Transverse colon (tissue), 4 donors: Measurements from ENCODE around the gene C7orf25. TPM values are rescaled to one million over a fixed set of nuclear protein-coding genes. Genes with fewer than 3 reads are reported as not detected.

Experiments used
- DNase-seq: peaks from one replicate; pipeline ENCODE4 v3.0.0-alpha.2; 2019
- H3K27ac ChIP-seq, 4 donors: fragments of 200-600 bp; sonication (generic); 2 replicates each; pipeline ENCODE4 v1.5.1; 2016 to 2018; ENCODE audit warnings: inconsistent platforms in 4 of 4
- H3K27me3 ChIP-seq: fragments of 200-600 bp; sonication (generic); 2 replicates; pipeline ENCODE4 v1.5.1; 2017; ENCODE audit warnings: inconsistent platforms
- H3K36me3 ChIP-seq, 4 donors: fragments of 200-600 bp; sonication (generic); 2 replicates each; pipeline ENCODE4 v1.5.1; 2017 to 2019; ENCODE audit warnings: inconsistent platforms in 4 of 4
- H3K4me1 ChIP-seq, 4 donors: fragments of 200-600 bp; sonication (generic); 2 replicates each; pipeline ENCODE4 v1.5.1; 2017 to 2020; ENCODE audit warnings: inconsistent platforms in 4 of 4
- H3K4me3 ChIP-seq, 4 donors: fragments of 200-600 bp; sonication (generic); 1 replicate in 1 of 4; 2 replicates in 3 of 4; pipeline versions ENCODE4 v1.5.1 to v1.6.1; 2017 to 2019; ENCODE audit warnings: inconsistent platforms in 4 of 4
- H3K9me3 ChIP-seq, 2 donors: fragments of 200-600 bp; sonication (generic); 2 replicates each; pipeline ENCODE4 v1.5.1; 2017 to 2019; ENCODE audit warnings: inconsistent platforms in 2 of 2
- EP300 ChIP-seq: sonication (generic); formaldehyde crosslinking; IDR thresholded peaks from one replicate; pipeline ENCODE4 v1.6.1; 2017; ENCODE audit warnings: antibody characterized with exemption, low read depth
- POLR2A ChIP-seq: fragments of 450-650 bp; IDR thresholded peaks from one replicate; pipeline ENCODE4 v1.6.1; 2016; ENCODE audit warnings: antibody characterized with exemption, mild to moderate bottlenecking, moderate library complexity
- POLR2AphosphoS5 ChIP-seq, 3 donors: sonication (generic); formaldehyde crosslinking; IDR thresholded peaks; one replicate each; pipeline ENCODE4 v1.6.1; 2016; ENCODE audit warnings: antibody characterized with exemption in 3 of 3
- WGBS, 2 donors: methylation state at CpG; one replicate each; pipeline ENCODE4 v1.1.5; 2018; ENCODE audit warnings: low coverage in 1 of 2; 5-methylcytosine and 5-hydroxymethylcytosine counted together
- in situ Hi-C, 4 donors: fragments of 200-750 bp; cut with MboI; loops; one replicate each; pipeline versions ENCODE4 v1.15.0 to v1.15.1; 2017; ENCODE audit warnings: low sequenced_read_pairs in 3 of 4, low pct_ligation_motif_present in 1 of 4, low pct_unique_long_range_greater_than_20kb in 1 of 4
- intact Hi-C: fragments of 100-400 bp; cut with DNase I; formaldehyde crosslinking; loops from one replicate; pipeline ENCODE4 v1.15.1; 2023; ENCODE audit warnings: low total_unique reads
- total RNA-seq, 4 donors: library from RNA; depleted of rRNA; stranded (reverse); fragments of >200 nt; gene quantifications; one replicate each; pipeline ENCODE4 v1.1.0, GENCODE V29; 2016
- TF ChIP-seq, protein P1 (sequence below), 5 experiments: fragments of 200-600 bp in 3 of 5; fragments of 450-650 bp in 2 of 5; sonication (generic) in 3 of 5; IDR thresholded peaks; 1 replicate in 2 of 5; 2 replicates in 3 of 5; pipeline ENCODE4 v1.5.1; 2016 to 2017; ENCODE audit warnings: antibody characterized with exemption in 5 of 5, inconsistent platforms in 3 of 5, mild to moderate bottlenecking in 2 of 5, moderate library complexity in 1 of 5

C7orf25 gene
- total RNA-seq, result 10 to 100 TPM in 2 of 4 donors, 1 to 10 TPM in 2; 7.0 to 11.6 (median 9.7) TPM

DNA sequence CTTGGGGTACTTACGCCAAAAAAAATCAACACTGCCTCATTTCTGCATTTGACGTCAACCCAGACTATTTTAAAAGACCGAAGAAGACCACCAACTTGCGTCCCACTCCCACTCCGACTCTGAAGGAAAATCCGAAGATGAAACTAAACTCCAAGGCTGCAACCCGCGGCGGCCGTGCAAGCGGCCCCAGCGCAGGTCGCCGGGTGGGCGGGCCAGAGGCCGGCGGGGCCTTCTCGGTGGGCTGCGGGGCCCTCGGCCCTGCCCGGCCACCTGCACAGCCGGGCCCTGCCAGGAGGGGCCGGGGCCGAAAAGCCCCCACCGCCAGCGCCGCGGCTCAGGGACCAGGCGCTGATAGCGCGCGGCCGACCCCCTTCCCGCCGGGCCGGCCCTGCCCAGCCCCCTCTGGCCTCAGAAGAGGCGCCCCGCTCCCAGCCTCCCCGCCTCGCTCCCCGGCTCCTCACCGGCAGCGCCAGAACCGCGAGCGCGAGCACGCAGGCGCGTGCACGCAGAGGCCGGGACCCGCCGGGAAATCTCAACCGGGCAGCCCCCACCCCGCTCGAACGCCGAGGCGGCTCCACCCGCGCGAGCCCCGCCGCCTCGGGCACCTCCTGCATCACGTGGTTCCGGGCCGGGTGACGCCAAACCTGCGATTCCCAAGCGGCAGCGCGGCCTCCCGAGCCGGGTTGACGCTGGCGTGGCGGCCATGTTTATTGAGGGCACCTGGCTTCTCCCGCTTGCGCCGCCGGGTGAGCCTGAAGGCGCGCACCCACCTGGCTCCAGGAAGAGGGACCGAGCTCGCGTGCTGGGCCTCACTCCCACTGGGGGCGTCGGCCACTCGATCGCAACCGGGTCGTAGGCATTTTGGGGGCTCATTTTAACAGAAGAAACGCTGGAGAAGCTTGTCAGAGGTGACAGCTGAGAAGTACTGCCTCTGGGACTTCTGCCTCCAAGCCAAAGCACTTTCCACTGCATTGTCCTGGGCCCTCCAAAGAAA is at the start of gene C7orf25:
TSS of gene C7orf25 (minus strand) at position 617 of the 994 bp plus-strand sequence. CDS start 1,170 bp downstream, outside the sequence.
- Histone ChIP-seq H3K36me3 (peaks cover 0 to 7% (median under 1%) of the 10 kb centered on the region in 4 donors), H3K4me1 (peaks cover 8 to 31% (median 11%) of the 10 kb centered on the region in 4 donors), H3K4me3 (peak within 1 kb of the TSS; percentile 72 to 98 (median 94)), H3K27me3 (no peaks in the 10 kb centered on the region), H3K27ac (peak within 1 kb of the TSS; percentile 80 to 91 (median 88)), H3K9me3 (no peaks in the 10 kb centered on the region)
- intact Hi-C loops (loop anchor here (5.0 kb wide), 1 partner anchor 1374 kb away; no protein-coding TSS in a partner anchor), in situ Hi-C loops (no loop called here)
- TF ChIP-seq POLR2A, result peak; percentile 52
- TF ChIP-seq, protein P1, sequence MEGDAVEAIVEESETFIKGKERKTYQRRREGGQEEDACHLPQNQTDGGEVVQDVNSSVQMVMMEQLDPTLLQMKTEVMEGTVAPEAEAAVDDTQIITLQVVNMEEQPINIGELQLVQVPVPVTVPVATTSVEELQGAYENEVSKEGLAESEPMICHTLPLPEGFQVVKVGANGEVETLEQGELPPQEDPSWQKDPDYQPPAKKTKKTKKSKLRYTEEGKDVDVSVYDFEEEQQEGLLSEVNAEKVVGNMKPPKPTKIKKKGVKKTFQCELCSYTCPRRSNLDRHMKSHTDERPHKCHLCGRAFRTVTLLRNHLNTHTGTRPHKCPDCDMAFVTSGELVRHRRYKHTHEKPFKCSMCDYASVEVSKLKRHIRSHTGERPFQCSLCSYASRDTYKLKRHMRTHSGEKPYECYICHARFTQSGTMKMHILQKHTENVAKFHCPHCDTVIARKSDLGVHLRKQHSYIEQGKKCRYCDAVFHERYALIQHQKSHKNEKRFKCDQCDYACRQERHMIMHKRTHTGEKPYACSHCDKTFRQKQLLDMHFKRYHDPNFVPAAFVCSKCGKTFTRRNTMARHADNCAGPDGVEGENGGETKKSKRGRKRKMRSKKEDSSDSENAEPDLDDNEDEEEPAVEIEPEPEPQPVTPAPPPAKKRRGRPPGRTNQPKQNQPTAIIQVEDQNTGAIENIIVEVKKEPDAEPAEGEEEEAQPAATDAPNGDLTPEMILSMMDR (IDR thresholded peaks at IDR 0.05), result no peak
- no peak for TF ChIP-seq EP300
- TF ChIP-seq POLR2AphosphoS5 (IDR thresholded peaks at IDR 0.05), result peak; percentile 46 to 76 (median 73)
- peak; percentile 97 for DNase-seq
- 1% methylated on average over 60 of the region's 95 CpGs; no CpG with 5 or more reads in 1 of the 2 donors for WGBS, 2 donors

GRCh38 chr7:42961170-42961569 is 49.3 kb upstream of the C7orf25 start:
- Histone ChIP-seq H3K27ac (no peak overlapping the region), H3K4me1 (no peaks in the 10 kb centered on the region), H3K27me3 (no peaks in the 10 kb centered on the region), H3K4me3 (no peak overlapping the region), H3K36me3 (no peaks in the 10 kb centered on the region), H3K9me3 (no peaks in the 10 kb centered on the region)
- DNase-seq, result no peak
- intact Hi-C loops (loop anchor here (5.0 kb wide), 1 partner anchor 1079 kb away; no protein-coding TSS in a partner anchor), in situ Hi-C loops (loop anchor here in 1 of 4 donors (25.0 kb wide), 1 partner anchor 301 kb away; no protein-coding TSS in a partner anchor)
- 20 to 38% methylated on average over 1 to 2 of the region's 2 CpGs for WGBS, 2 donors
- TF ChIP-seq EP300 (no peak), POLR2A (no peak), POLR2AphosphoS5 (IDR thresholded peaks at IDR 0.05) (no peak)
- TF ChIP-seq, protein P1 (IDR thresholded peaks at IDR 0.05), result no peak

DNA sequence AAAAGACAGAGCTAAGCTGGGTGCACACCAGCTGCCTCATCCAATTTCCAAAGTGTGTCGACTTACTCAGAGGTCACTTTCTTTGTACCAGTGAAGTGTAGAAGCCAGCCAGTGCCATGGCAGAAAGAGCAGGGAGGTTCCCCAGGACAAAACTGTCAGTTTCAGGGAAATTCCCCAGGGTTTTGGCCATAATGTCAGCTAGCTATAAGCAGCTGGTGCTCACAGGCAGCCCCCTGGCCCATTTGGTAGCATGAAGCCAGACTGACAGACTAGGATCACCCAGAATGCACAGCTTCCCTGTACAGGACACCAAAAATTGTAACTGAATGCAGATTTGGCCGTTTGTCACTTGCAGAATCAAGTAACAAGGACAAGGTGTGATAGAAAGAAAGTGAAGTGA is 48.9 kb upstream of the C7orf25 start:
- no peaks in the 10 kb centered on the region for H3K4me1 ChIP-seq
- H3K9me3 ChIP-seq, result no peaks in the 10 kb centered on the region
- H3K27ac ChIP-seq, result no peak overlapping the region
- H3K4me3 ChIP-seq, result no peak overlapping the region
- H3K27me3 ChIP-seq, result no peaks in the 10 kb centered on the region
- 59% methylated on average over 2 of the region's 2 CpGs; no CpG with 5 or more reads in 1 of the 2 donors for WGBS, 2 donors
- TF ChIP-seq POLR2A (no peak), POLR2AphosphoS5 (IDR thresholded peaks at IDR 0.05) (no peak), EP300 (no peak)
- TF ChIP-seq, protein P1 (IDR thresholded peaks at IDR 0.05), result no peak
- intact Hi-C loops (loop anchor here (5.0 kb wide), 1 partner anchor 1078 kb away; no protein-coding TSS in a partner anchor), in situ Hi-C loops (loop anchor here in 1 of 4 donors (25.0 kb wide), 1 partner anchor 302 kb away; no protein-coding TSS in a partner anchor)
- H3K36me3 ChIP-seq, result no peaks in the 10 kb centered on the region
- DNase-seq, result no peak

DNA sequence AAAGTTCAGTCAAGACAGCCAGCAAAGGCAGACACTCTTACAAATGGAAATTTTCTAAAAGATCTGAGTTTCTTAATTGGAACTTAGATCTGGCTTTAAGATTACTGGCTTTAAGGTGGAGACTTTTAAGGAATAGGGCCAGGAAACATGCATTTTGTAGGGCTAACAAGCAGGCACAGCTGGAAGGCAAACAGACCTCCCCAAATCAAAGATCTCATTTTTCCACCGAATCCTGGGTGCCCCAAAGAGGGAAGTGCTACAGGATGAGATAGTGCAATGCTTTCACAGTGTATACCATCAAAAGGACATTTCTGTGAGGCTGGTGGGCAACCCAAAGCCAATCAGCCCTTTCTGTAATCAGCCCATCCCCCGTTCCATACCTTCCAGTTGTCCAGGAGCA is 47.7 kb upstream of the C7orf25 start:
- Histone ChIP-seq H3K27me3 (no peaks in the 10 kb centered on the region), H3K4me1 (no peaks in the 10 kb centered on the region), H3K36me3 (no peaks in the 10 kb centered on the region), H3K9me3 (no peaks in the 10 kb centered on the region), H3K4me3 (no peak overlapping the region), H3K27ac (no peak overlapping the region)
- WGBS, 2 donors, result 67 to 83% methylated on average over 1 to 2 of the region's 2 CpGs
- TF ChIP-seq POLR2AphosphoS5 (IDR thresholded peaks at IDR 0.05) (no peak), EP300 (no peak), POLR2A (no peak)
- TF ChIP-seq, protein P1 (IDR thresholded peaks at IDR 0.05), result no peak
- in situ Hi-C loops, result loop anchor here in 1 of 4 donors (25.0 kb wide), 1 partner anchor 303 kb away; no protein-coding TSS in a partner anchor
- intact Hi-C loops, result no loop called here
- no peak for DNase-seq
